HTERT RPE-1 (cell line): ENCODE results near the gene IL31.

ENCODE experiments used
- in situ Hi-C: fragments of 300-500 bp; cut with MboI; formaldehyde crosslinking; loops from 4 replicates; pipeline ENCODE4 v1.14.3; 2020; ENCODE audit warnings: low sequenced_read_pairs

IL31 gene

DNA sequence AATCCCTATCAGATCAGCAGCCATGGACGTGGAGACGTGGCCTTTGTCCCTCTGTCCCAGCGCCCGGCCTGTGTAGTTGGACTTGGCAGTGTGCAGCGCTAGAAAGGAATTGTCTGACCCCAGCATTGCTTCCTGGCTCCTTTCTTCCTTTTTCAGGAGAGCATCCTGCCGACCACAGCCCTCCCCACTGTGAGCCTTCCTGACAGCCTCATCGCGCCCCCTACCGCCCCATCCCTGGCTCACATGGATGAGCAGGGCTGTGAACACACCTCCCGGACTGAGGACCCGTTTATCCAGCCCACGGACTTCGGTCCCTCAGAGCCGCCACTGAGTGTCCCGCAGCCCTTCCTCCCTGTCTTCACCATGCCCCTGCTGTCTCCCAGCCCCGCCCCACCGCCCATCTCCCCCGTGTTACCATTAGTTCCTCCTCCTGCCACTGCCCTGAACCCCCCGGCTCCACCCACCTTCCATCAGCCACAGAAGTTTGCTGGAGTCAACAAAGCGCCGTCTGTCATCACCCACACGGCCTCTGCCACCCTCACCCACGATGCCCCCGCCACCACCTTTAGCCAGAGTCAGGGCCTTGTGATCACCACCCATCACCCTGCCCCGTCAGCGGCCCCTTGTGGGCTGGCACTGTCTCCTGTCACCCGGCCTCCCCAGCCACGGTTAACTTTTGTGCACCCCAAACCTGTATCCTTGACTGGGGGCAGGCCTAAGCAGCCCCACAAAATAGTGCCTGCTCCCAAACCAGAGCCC lies 40.6 kb downstream of the IL31 start:
- in situ Hi-C loops, result no loop called here

DNA sequence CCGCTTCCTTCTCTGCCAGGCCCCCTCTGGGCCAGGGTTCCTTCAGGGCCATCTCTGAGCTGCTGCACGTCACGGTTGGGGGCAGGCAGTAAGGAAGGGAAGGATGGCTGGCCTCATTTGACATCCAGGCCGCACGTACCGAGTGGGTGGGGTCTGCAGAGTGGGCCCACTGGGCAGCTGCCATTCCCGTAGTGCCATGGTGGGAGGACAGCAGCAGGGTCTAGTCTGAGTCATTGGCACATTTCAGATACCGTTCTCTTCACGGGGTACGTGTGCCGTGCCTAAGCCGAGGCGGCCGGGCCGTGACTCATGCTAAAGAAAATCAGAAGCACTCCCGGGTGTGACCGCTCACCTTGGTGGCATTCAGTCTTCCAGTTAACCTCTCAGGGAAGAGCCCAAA lies 43.9 kb downstream of the IL31 start:
- in situ Hi-C loops, result no loop called here

DNA sequence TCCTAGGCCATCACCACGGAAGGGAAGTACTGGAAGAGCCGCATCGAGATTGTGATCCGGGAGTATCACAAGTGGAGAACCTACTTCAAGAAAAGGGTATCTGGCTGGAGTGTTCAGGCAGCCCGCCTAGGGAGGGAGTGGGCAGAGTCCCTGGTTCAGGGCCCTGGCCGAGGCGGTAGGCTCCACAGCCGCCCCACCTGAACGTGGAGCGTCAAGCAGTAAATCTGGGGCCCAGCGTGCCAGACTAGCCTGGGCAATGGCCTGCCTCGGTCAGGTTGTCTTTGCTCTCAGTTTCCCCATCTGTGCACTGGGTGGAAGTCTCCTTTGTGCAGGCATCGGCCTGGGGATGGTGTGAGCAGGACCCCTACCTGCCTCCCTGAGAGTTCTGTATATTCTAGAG lies 44.9 kb downstream of the IL31 start:
- in situ Hi-C loops, result no loop called here

DNA sequence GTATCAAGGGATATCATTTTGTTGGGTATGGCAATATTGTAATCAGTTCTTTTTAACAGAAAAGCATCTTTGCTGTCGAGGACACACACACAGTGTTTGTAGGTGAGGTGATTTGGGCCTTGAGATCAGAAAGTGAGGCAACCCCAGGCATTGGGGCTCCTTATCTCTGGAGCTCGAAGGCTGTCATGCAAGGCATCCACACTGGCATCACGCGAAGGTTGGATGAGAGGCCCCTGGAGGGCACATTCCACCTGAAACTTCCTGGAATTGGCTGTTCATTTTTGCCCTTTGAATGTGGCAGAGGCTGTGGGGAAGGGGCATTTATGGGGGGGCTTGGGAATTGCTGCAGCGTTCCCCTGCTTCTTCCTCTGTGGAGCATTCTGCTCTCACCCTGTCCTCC lies 45.5 kb downstream of the IL31 start:
- in situ Hi-C loops, result no loop called here

DNA sequence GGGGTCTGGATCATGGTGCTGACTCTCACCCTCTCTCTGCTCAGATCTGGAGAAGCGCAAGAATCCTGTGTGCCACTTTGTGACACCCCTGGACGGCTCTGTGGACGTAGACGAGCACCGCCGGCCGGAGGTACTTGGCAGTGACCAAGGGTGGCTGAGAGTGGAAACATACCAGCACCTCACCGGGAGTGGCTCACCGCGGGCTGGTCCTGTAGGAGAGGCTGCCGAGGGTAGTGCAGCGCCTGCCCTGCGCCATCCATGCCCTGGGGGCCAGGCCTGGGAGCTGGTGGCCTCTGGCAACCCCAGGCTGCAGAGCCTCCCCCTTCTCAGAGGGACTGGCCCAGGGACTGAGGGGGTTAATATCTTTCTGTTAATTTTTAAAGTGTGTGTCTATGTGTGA lies 46.2 kb downstream of the IL31 start:
- in situ Hi-C loops, result no loop called here

DNA sequence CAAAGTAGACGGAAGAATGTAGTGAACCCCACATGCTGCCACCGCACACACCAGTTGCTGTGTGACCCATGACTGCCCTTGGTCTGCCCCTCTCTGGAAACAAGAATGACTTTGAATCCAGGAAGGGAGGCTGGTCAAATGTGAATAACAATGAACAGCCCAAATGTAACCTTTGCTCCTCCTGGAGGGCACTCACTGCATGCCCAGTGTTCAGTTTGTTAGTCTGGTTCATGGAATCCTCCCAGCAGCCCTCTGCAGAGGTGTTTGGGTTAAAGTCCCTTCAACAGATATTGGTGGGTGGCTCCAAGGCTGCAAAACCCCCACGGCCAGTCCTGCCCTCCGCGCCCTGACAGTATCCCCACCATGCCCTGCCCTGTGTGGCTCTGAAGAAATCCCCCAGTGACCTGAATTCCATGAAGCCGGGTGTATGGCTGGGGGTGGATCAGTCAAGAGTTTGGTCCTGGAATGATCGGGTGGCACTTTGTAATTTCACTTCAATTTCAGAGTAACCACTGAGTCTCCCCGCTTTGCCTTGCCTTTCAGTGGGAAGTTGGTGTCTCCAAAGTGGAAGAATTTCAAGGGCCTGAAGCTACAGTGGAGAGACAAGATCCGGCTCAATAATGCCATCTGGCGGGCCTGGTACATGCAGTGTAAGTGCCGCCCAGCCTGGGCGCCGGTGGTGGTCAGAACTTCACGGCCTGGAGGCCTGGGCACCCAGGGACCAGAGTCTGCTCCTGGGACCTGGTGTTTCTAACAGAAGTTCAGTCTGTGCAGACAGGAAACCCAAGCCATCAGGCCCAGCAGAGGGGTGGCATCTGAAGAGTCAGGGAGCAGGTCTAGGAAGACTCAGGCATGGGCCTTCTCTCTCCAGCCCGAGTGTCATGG lies 47.1 kb downstream of the IL31 start:
- in situ Hi-C loops, result no loop called here

DNA sequence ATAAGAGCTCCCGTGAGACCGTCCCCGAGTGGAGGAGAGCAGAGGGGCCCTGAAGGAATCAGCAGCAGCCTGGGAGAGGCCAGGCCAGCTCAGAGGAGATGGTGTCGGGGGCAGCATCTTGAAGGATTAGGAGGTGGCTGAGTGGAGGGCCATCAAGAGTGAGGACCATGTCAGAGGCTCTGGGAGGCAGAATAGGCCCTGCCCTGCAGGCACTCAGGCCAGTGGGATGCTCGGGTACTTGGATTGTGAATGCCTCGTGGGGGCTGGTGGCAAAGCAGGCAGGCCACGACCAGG lies 47.7 kb downstream of the IL31 start:
- in situ Hi-C loops, result no loop called here

DNA sequence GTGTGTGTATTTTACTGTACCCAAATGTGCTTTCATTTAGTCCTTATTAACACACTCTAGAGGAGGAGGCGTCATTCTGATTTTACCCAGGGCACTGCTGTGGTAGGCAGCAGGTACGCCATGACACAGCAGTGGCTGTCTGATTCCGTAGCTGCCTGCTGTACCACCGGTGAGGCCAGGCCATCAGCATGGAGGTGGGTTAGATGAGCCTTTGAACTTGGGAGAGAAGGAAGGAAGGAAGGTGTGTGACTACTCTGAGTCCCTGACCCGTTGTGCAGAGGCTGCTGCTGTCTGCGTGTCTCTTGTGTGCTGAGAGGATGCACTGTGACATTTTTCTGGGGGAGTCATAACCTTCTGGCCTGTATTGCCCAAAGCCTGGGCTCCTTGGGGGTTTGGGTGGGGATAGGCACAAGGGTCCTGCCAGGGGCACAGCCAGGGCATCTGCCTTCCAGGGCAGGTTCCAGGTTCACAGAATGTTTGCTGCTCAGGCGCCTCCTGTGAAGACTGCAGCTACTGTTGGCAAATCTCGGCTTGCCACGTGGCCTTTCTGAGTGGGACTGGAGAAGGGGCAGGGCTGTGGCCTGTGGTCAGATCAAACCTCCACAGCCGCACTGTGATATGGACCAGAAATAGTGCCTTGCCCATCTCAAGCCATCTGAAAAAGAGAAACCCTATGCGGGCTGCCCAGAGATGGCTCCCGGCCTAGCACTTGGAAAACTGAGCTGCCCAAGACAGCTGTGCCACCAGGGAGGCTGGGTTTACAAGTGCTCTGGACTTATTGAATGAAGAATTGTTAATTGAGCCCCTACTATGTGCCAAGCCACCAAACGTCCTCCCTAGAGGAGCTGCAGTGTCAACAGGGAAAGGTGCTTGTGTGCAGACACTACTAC lies 48.3 kb downstream of the IL31 start:
- in situ Hi-C loops, result no loop called here

DNA sequence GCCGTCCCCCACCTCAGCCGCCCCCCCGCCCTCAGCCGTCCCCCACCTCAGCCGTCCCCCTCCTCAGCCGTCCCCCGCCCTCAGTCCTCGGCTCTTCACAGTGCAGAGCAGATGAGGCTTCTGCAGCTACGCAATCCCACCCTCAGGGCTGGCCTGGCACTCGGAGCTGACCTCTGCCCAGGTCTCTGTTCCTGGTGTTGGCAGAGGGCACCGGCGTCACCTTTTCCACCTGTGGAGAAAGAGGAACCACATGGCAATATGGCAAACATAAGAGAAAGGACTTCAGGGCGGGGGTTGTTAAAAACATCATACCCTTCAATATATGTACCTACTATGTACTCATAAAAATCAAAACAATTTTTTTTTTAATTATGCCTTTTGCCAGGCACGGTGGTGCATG lies 49.7 kb downstream of the IL31 start:
- in situ Hi-C loops, result no loop called here

DNA sequence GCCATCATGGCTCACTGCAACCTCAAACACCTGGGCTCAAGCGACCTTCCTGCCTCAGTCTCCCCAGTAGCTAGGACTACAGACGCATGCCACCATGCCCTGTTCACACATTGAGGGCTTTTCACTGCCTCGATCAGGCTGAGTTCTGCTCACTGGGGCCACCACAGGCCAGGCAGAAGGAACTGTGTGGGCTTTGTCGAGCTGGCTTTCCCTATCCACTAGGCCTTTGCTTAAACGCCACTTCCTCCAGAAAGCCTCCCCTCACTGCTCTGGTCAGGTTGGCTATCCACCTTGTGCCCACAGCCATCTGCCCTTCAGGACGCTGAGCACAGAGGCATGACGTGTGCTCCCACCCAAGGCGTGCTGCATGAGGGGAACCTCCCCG lies 50.3 kb downstream of the IL31 start:
- in situ Hi-C loops, result no loop called here

DNA sequence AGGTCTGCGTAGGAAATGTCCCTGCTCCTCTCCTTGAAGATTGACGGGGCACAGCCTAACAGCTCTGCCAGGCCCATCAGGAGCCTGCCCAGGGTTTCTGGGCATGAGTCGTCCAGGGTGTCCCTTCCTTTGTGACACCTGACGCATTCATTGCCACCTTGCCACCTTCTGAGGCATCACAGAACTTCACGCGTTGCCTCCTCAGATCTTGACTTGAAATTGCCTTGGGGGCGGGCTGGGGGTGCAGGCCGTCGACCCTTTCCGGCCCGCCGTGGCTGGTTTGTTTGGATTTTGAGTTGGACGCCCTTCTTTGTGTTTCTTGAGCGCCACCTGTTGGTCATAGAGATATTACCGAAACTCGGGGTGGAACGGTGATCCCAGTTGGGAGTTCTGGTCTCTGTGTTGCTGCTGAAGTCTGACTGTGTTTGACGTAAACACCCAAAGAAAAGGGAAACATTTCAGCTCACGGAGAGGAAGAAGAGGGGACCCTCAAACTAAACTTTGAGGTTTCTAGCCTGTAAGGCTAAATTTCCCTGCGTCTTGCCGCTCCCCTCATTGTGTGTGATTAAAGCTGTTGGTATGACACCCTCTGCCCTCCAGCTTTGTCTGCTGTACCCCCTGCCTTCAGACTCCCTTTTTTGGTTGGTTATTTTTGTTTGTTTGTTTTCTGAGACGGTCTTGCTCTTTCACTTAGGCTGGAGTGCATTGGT lies 50.8 kb downstream of the IL31 start:
- in situ Hi-C loops, result no loop called here
